Lower lobe of right lung (tissue), 2 donors: ENCODE data around the gene BCL11B. TPM values are rescaled to one million over a fixed set of nuclear protein-coding genes. Genes with fewer than 3 reads are reported as not detected.

Source experiments
- ATAC-seq, 2 donors: fragments of 200-7000 bp; cut with Tn5 transposase; one replicate each; pipeline ENCODE4 v1.9.1; 2020 to 2022; ENCODE audit warnings: mild to moderate bottlenecking in 2 of 2, moderate library complexity in 2 of 2
- DNase-seq: peaks from one replicate; pipeline ENCODE4 v3.0.0-alpha.2; 2020
- H3K27ac ChIP-seq: fragments of 200-600 bp; one replicate; pipeline ENCODE4 v1.8.0; 2022
- H3K27me3 ChIP-seq: fragments of 200-600 bp; one replicate; pipeline ENCODE4 v1.8.0; 2022; ENCODE audit warnings: low read depth
- H3K36me3 ChIP-seq: fragments of 200-600 bp; one replicate; pipeline ENCODE4 v1.8.0; 2022; ENCODE audit warnings: mild to moderate bottlenecking
- H3K4me1 ChIP-seq: fragments of 200-600 bp; one replicate; pipeline ENCODE4 v1.8.0; 2022
- H3K4me3 ChIP-seq: fragments of 200-600 bp; one replicate; pipeline ENCODE4 v1.8.0; 2022; ENCODE audit warnings: mild to moderate bottlenecking
- H3K9me3 ChIP-seq: fragments of 200-600 bp; one replicate; pipeline ENCODE4 v1.8.0; 2022
- intact Hi-C: fragments of 100-400 bp; cut with DNase I; formaldehyde crosslinking; loops from one replicate; pipeline ENCODE4 v1.11.0; 2022
- total RNA-seq: library from RNA; stranded (reverse); fragmentation: NEBNext Ultra II Directional; extraction: Animal tissue kit (Norgen Biotek cat#: 25700); gene quantifications from one replicate; pipeline ENCODE4 v1.2.1, GENCODE V29; 2021
- TF ChIP-seq, protein P1 (sequence below): fragments of 200-600 bp; IDR thresholded peaks from one replicate; pipeline ENCODE4 v1.8.0; 2022; ENCODE audit warnings: antibody characterized with exemption, mild to moderate bottlenecking
- donor health status: DM: no; HTN: yes; CAD: no; lungs with severe emphysema.

Gene BCL11B
- total RNA-seq, 1 donor from 2014 or later, result 2.3 TPM

DNA sequence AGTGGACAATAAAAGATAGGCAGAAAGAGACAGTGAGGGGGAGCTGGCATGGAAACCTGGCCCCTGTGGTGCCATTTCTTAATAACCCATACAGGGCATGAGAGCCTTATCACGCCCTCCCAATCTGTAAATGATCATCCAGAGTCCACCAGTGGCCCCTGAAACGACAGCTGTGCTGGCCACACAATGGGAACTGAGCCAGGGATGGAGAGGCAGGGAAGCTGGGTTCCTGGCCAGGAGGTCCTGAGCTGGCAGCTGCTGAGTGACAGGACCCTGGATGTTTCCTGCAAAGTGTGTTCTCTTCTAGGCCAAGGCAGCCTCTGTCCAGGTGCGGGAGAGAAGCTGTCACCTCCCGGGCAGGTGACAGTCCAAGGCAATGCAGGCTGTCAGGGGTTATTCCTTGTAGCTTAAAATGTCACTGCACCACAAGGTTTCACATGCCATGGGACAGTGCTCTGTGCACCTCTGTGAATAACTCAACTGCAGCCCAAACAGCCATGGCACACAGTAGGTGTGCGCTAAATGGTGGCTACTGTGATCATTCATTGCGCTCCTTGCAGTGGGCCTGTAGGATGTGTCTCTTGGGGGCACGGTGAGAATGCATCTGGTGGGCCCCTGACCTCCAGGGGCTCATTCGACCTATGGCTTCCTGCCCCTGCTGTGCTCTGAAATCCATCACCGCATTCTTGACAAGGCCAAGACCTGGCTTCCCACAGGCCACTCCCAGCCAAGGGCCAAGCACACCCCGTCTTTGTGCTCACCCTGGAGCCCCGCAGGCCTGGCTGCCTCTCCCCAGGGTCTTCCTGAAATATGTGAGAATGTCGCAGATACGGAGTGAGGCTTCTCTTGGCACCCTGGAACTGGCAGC is 46.3 kb upstream of the BCL11B start:
- TF ChIP-seq, protein P1, sequence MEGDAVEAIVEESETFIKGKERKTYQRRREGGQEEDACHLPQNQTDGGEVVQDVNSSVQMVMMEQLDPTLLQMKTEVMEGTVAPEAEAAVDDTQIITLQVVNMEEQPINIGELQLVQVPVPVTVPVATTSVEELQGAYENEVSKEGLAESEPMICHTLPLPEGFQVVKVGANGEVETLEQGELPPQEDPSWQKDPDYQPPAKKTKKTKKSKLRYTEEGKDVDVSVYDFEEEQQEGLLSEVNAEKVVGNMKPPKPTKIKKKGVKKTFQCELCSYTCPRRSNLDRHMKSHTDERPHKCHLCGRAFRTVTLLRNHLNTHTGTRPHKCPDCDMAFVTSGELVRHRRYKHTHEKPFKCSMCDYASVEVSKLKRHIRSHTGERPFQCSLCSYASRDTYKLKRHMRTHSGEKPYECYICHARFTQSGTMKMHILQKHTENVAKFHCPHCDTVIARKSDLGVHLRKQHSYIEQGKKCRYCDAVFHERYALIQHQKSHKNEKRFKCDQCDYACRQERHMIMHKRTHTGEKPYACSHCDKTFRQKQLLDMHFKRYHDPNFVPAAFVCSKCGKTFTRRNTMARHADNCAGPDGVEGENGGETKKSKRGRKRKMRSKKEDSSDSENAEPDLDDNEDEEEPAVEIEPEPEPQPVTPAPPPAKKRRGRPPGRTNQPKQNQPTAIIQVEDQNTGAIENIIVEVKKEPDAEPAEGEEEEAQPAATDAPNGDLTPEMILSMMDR, result no peak
- no peak overlapping the region for H3K4me3 ChIP-seq
- peaks cover 11% of the 10 kb centered on the region for H3K27me3 ChIP-seq
- DNase-seq (no peak), ATAC-seq (no peak)
- no peak overlapping the region for H3K27ac ChIP-seq
- H3K9me3 ChIP-seq, result no peaks in the 10 kb centered on the region
- H3K36me3 ChIP-seq, result no peaks in the 10 kb centered on the region
- intact Hi-C loops, result no loop called here
- no peaks in the 10 kb centered on the region for H3K4me1 ChIP-seq

DNA sequence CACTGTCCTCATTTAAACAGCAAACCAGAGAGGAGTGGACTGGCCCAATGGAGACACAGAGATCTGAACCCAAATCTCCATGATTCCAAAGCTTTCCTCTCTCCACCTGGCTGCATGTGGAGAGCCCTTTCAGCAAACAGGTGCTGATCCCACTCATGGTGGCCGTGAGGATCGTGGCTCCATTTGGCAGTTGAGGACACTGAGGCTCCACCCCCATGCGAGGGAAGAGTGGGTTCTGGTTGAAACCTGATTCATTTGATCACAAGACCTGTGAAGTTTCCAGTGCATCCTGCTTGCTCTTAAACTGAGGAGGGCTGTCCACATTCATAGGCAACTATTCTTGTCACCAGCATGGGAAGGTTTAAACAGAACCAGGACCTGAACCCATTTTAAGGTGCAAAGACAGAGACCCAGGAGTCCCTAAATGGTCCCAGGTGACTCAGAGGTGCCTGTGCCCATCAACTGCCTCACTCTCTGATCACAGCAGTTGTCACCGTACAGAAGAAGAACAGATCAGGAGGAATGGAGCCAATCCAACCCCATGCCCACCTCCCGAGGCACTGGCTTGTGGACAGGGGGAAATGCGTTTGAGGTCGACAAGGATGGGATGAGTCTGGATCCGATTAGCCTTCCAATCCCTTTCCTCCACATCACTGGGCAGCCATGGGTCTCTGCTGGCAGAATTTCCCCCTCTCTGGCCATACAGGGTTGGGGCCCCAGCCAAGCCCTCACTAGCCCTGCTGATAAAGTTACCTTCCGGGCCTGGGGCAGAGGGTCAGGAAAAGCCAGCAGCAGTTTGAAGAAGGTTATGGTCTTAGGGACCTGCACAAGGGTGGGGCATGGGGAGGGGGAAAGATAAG is 45.5 kb upstream of the BCL11B start:
- ATAC-seq, result no peak
- H3K27me3 ChIP-seq, result peaks cover 11% of the 10 kb centered on the region
- H3K9me3 ChIP-seq, result no peaks in the 10 kb centered on the region
- H3K27ac ChIP-seq, result no peak overlapping the region
- intact Hi-C loops, result no loop called here
- no peaks in the 10 kb centered on the region for H3K4me1 ChIP-seq
- H3K4me3 ChIP-seq, result no peak overlapping the region
- TF ChIP-seq, protein P1, result no peak
- DNase-seq, result no peak
- H3K36me3 ChIP-seq, result no peaks in the 10 kb centered on the region

DNA sequence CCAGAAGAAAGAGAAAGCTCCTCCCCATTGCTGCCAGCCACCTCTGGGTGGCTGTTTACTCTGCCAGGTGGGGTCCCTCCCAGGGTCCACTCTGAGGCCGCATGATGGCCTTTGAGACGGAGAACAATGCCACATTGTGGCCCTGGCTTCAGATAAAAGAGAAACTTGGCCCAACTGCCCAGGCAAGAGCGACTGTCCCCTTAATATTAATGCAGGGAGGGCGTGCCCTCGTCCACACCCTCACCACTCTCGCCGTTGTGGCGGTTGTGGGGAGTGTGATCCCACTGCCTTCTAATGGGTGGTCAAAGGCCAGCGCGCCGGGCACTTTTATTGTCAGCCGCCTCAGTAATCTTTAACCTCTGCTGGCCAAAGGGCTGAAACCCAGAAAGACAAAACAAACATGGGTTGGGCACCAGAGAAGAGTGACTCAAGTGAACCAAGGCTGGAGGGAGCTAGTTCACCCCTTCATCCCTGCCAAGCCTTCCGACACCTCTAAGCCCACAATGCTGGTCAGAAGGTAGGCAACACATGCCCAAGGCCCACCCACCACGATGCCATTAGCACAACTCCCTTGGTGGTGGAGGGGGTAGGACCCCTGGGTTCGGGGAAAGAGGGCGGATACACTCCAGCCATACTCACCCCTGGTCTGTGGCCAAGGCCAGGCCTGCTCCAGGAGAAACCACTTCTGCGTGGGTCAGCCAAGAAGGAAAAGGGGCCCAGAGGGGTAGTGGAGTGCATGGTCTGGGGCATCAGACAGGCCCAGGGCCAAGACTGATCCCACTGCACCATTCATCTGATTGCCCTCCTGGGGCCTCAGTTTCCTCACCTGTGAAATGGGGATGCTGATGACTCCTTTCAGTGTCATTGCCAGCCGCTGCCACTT is 44.5 kb upstream of the BCL11B start:
- DNase-seq (no peak), ATAC-seq (no peak)
- Histone ChIP-seq H3K27ac (no peak overlapping the region), H3K4me1 (no peaks in the 10 kb centered on the region), H3K9me3 (no peaks in the 10 kb centered on the region), H3K36me3 (no peaks in the 10 kb centered on the region), H3K4me3 (no peak overlapping the region), H3K27me3 (peaks cover 11% of the 10 kb centered on the region)
- TF ChIP-seq, protein P1, result no peak
- intact Hi-C loops, result no loop called here

DNA sequence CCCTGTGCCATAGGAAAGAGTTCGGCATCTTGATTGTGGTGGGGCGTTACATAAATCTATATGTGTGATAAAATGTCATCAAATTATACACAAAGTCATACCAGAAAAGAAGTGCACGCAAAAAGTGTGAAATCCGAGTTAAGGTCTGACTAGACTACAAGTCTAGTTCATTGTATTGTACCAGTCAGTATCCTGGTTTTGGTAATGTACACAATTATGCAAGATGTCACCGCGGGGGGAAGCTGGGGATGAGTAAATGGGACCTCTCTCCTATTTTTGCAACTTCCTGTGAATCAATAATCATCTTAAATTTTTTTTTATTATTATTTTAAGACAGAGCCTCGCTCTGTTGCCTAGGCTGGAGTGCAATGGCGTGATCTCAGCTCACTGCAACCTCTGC is 43.2 kb upstream of the BCL11B start:
- Histone ChIP-seq H3K4me1 (no peaks in the 10 kb centered on the region), H3K9me3 (no peaks in the 10 kb centered on the region), H3K27ac (no peak overlapping the region), H3K36me3 (no peaks in the 10 kb centered on the region), H3K27me3 (peaks cover 11% of the 10 kb centered on the region), H3K4me3 (no peak overlapping the region)
- TF ChIP-seq, protein P1, result no peak
- DNase-seq, result no peak
- no peak for ATAC-seq
- intact Hi-C loops, result no loop called here

DNA sequence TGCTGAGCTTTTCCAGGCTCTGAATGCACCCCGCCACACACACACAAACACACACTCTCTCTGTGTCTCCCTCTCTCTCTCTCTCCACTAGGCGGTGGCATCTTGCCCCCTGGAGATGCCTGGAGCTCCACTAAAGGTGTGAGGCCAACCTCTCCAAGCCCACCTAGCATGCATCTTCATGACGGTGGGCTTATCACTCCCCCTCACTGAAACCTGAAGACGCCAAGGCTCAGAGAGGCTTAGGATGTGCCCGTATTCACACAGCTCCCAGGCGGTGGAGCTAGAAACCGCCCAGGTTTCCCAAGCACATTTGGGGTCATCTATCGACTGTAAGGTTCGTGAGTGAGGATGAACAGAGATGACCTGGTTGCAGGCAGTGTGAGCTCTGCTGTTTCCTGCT is 42.6 kb upstream of the BCL11B start:
- Histone ChIP-seq H3K4me1 (no peaks in the 10 kb centered on the region), H3K36me3 (no peaks in the 10 kb centered on the region), H3K4me3 (no peak overlapping the region), H3K27ac (no peak overlapping the region), H3K27me3 (peaks cover 5% of the 10 kb centered on the region), H3K9me3 (no peaks in the 10 kb centered on the region)
- no peak for DNase-seq
- TF ChIP-seq, protein P1, result no peak
- intact Hi-C loops, result no loop called here
- no peak for ATAC-seq
